ENCODE data around the gene CSN3. TPM values are rescaled to one million over a fixed set of nuclear protein-coding genes. Genes with fewer than 3 reads are reported as not detected.

The CSN3 gene
- total RNA-seq, 1 donor: not detected

GRCh38 chr4:70297576-70297975, 55.2 kb downstream of the CSN3 start:
- no peak for DNase-seq (ENCODE audit: insufficient read length, low spot score, missing footprints)
- TF ChIP-seq CTCF (IDR thresholded peaks at IDR 0.05; ENCODE audit: extremely low read depth, low read depth, low read length): no peak
- H3K27me3 ChIP-seq (ENCODE audit: insufficient read depth, low read length): no peaks in the 10 kb centered on the region
- no peaks in the 10 kb centered on the region for H3K36me3 ChIP-seq (ENCODE audit: insufficient read depth, low read length)
- no peak overlapping the region for H3K27ac ChIP-seq (ENCODE audit: low read depth, low read length)
- H3K4me2 ChIP-seq (ENCODE audit: insufficient read depth, low read length): no peak overlapping the region
- no peak overlapping the region for H2AFZ ChIP-seq (ENCODE audit: low read length)
- no peak overlapping the region for H3K4me3 ChIP-seq (ENCODE audit: insufficient read depth, low read length)
- no peaks in the 10 kb centered on the region for H4K20me1 ChIP-seq (ENCODE audit: insufficient read depth, low read length)
- H3K79me2 ChIP-seq (ENCODE audit: insufficient read depth, low read length): no peaks in the 10 kb centered on the region
- H3K4me1 ChIP-seq (ENCODE audit: insufficient read depth, low read length): no peaks in the 10 kb centered on the region
- H3K9me3 ChIP-seq (ENCODE audit: low read depth, low read length): no peaks in the 10 kb centered on the region

- Histone ChIP-seq H3K4me1 (ENCODE audit: insufficient read depth, low read length) (no peaks in the 10 kb centered on the region), H3K36me3 (ENCODE audit: insufficient read depth, low read length) (no peaks in the 10 kb centered on the region), H2AFZ (ENCODE audit: low read length) (no peak overlapping the region), H3K79me2 (ENCODE audit: insufficient read depth, low read length) (no peaks in the 10 kb centered on the region), H4K20me1 (ENCODE audit: insufficient read depth, low read length) (no peaks in the 10 kb centered on the region), H3K4me2 (ENCODE audit: insufficient read depth, low read length) (no peak overlapping the region), H3K4me3 (ENCODE audit: insufficient read depth, low read length) (no peak overlapping the region), H3K27me3 (ENCODE audit: insufficient read depth, low read length) (no peaks in the 10 kb centered on the region), H3K9me3 (ENCODE audit: low read depth, low read length) (no peaks in the 10 kb centered on the region), H3K27ac (ENCODE audit: low read depth, low read length) (no peak overlapping the region)
- no peak for TF ChIP-seq CTCF (IDR thresholded peaks at IDR 0.05; ENCODE audit: extremely low read depth, low read depth, low read length)
- no peak for DNase-seq (ENCODE audit: insufficient read length, low spot score, missing footprints)
Observed at GRCh38 chr4:70298051-70298450, 55.7 kb downstream of the CSN3 start.

- H3K9me3 ChIP-seq (ENCODE audit: low read depth, low read length): no peaks in the 10 kb centered on the region
- DNase-seq (ENCODE audit: insufficient read length, low spot score, missing footprints): no peak
- no peaks in the 10 kb centered on the region for H4K20me1 ChIP-seq (ENCODE audit: insufficient read depth, low read length)
- H3K4me1 ChIP-seq (ENCODE audit: insufficient read depth, low read length): no peaks in the 10 kb centered on the region
- H3K27ac ChIP-seq (ENCODE audit: low read depth, low read length): no peak overlapping the region
- no peak overlapping the region for H2AFZ ChIP-seq (ENCODE audit: low read length)
- no peaks in the 10 kb centered on the region for H3K27me3 ChIP-seq (ENCODE audit: insufficient read depth, low read length)
- no peak overlapping the region for H3K4me3 ChIP-seq (ENCODE audit: insufficient read depth, low read length)
- H3K79me2 ChIP-seq (ENCODE audit: insufficient read depth, low read length): no peaks in the 10 kb centered on the region
- no peak overlapping the region for H3K4me2 ChIP-seq (ENCODE audit: insufficient read depth, low read length)
- no peak for TF ChIP-seq CTCF (IDR thresholded peaks at IDR 0.05; ENCODE audit: extremely low read depth, low read depth, low read length)
- H3K36me3 ChIP-seq (ENCODE audit: insufficient read depth, low read length): no peaks in the 10 kb centered on the region
Observed at GRCh38 chr4:70299643-70300042, 57.2 kb downstream of the CSN3 start.

- Histone ChIP-seq H3K4me1 (ENCODE audit: insufficient read depth, low read length) (no peaks in the 10 kb centered on the region), H3K4me2 (ENCODE audit: insufficient read depth, low read length) (no peak overlapping the region), H3K27ac (ENCODE audit: low read depth, low read length) (no peak overlapping the region), H4K20me1 (ENCODE audit: insufficient read depth, low read length) (no peaks in the 10 kb centered on the region), H3K9me3 (ENCODE audit: low read depth, low read length) (no peaks in the 10 kb centered on the region), H3K36me3 (ENCODE audit: insufficient read depth, low read length) (no peaks in the 10 kb centered on the region), H3K4me3 (ENCODE audit: insufficient read depth, low read length) (no peak overlapping the region), H3K27me3 (ENCODE audit: insufficient read depth, low read length) (no peaks in the 10 kb centered on the region), H2AFZ (ENCODE audit: low read length) (no peak overlapping the region), H3K79me2 (ENCODE audit: insufficient read depth, low read length) (no peaks in the 10 kb centered on the region)
- DNase-seq (ENCODE audit: insufficient read length, low spot score, missing footprints): no peak
- TF ChIP-seq CTCF (IDR thresholded peaks at IDR 0.05; ENCODE audit: extremely low read depth, low read depth, low read length): no peak
Observed at GRCh38 chr4:70300215-70300614, 57.8 kb downstream of the CSN3 start.

Other genes with a start within 250 kb of the CSN3 start
- gene STATH, start 246.6 kb upstream of the CSN3 start, total RNA-seq: not detected in 2 replicates
- gene HTN3, start 214.1 kb upstream of the CSN3 start, total RNA-seq: not detected in 2 replicates
- gene HTN1, start 192.2 kb upstream of the CSN3 start, total RNA-seq: not detected in 2 replicates
- gene PRR27, start 88.4 kb upstream of the CSN3 start, total RNA-seq: not detected in 2 replicates
- gene ODAM, start 46.9 kb upstream of the CSN3 start, total RNA-seq: not detected in 2 replicates
- gene FDCSP, start 16.5 kb upstream of the CSN3 start, total RNA-seq: not detected in 2 replicates
- gene CABS1, start 92.4 kb downstream of the CSN3 start, total RNA-seq: not detected in 2 replicates
- gene SMR3A, start 118.2 kb downstream of the CSN3 start, total RNA-seq: not detected in 2 replicates
- not detected in 2 replicates for gene SMR3B, start 140.5 kb downstream of the CSN3 start, total RNA-seq
- not detected in 2 replicates for gene OPRPN, start 155.3 kb downstream of the CSN3 start, total RNA-seq
- not detected in 2 replicates for gene MUC7, start 229.6 kb downstream of the CSN3 start, total RNA-seq

Measured in osteoblast (primary cell).